Esophagus mucosa (tissue), 1 donor: ENCODE data around the gene GRIN1. TPM values are rescaled to one million over a fixed set of nuclear protein-coding genes. Genes with fewer than 3 reads are reported as not detected.
"Not testable (repeated sequence)": the region's sequence is repeated elsewhere in the genome, so short reads cannot be mapped to it uniquely, and the experiment has no call there.

Experiments used
- ATAC-seq: fragments of 200-7000 bp; cut with Tn5 transposase; one replicate; pipeline ENCODE4 v1.9.1; 2020
- total RNA-seq: library from RNA; stranded (reverse); gene quantifications from one replicate; pipeline ENCODE4 v1.2.4, GENCODE V29; 2023
- donor health status: DM: yes; HTN: yes; CAD: no.

Gene GRIN1
- total RNA-seq, 1 donor from 2014 or later, result 0.12 TPM

DNA sequence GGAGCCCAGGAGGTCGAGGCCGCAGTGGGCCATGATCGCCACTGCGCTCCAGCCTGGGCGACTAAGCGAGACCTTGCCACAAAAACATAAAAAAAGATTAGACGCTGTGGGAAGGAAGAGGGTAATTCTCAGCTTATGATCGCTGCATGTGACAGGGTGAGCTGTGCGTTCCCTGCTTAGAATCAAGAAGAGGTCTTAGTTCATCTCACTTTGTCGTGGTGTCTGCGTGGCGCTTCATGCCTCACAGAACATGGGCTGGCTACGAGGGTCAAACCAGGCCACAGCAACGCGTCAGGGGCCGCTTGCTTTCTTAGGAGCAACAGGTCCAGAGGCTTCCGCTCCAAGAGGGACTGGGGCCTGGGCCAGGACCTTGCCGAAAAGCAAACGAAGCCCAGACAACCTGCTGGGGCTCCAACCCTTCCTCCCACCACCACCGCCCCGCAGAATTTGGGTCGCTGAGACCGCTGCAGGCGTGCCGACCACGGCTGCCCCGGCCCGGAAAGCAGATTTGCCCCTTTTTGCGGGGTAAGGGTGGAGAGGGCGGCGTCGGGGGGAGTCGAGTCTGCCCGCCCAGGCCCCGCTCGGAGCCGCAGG, 10.0 kb upstream of the GRIN1 start:
- ATAC-seq, result peak; percentile 2

GRCh38 chr9:137129456-137130175, 9.3 kb upstream of the GRIN1 start:
- ATAC-seq, result peak; percentile 97

DNA sequence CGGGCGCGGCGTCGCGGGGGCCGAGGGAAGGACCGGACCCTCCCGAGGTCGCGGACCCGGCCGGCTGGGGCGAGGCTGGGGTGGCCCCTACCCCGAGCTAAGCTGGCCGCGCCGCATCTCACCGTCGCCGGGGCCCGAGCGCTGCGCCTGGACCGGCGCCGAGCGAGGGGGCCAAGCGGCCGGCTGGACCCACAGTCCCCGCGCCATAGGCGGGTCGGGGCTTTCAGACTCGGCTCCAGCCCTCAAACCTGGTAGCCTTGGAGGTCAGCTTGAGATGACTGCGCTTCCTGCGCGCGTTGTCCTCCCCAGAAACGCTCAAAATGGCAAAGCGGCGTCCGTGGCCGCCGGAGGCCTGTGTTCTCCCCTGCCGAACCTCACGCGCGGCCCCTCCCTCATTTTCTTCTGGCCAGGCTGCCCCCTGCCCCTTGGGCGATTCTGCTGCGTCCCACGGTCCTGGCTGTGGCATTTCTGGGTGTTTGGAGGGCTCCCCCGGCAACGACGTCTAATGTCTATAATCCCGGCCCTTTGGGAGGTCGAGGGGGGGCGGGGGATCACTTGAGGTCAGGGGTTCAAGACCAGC, 8.7 kb upstream of the GRIN1 start:
- ATAC-seq, result peak; percentile 24

- no peak for ATAC-seq
Observed at GRCh38 chr9:137134191-137134590, 4.8 kb upstream of the GRIN1 start.

- ATAC-seq, result not testable (repeated sequence)
Observed at GRCh38 chr9:137135154-137135553, 3.8 kb upstream of the GRIN1 start.

DNA sequence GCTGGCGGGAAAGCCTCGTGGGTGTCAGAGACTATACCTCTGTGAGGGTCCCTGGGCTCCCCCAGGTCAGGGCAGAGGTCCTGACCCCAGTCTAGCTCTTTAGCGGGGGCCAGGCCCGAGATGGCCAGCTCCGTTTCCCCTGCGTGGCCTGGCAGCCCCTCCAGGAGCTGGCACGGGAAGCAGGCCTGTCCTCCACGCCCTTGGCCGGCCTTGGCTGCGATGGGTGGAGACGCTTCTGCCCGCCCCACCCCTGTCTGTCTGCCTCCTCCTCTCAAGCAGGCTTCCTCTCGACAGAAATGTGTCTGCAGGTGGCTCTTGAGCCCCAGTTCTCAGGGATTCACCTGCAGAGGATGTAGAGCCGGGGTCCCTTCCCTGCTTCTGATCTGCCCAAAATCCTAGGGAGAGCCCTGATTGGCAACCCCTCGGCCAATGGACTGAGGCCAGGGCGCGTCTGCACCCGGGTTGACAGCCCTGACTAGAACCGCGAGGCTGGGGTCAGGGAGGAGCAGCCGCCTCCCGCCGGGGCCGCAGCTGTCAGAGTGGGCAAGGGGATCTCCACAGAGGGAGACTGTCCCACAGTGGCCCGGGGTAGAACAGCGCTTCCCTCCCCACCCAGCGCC, 2.6 kb upstream of the GRIN1 start:
- peak; percentile 48 for ATAC-seq

DNA sequence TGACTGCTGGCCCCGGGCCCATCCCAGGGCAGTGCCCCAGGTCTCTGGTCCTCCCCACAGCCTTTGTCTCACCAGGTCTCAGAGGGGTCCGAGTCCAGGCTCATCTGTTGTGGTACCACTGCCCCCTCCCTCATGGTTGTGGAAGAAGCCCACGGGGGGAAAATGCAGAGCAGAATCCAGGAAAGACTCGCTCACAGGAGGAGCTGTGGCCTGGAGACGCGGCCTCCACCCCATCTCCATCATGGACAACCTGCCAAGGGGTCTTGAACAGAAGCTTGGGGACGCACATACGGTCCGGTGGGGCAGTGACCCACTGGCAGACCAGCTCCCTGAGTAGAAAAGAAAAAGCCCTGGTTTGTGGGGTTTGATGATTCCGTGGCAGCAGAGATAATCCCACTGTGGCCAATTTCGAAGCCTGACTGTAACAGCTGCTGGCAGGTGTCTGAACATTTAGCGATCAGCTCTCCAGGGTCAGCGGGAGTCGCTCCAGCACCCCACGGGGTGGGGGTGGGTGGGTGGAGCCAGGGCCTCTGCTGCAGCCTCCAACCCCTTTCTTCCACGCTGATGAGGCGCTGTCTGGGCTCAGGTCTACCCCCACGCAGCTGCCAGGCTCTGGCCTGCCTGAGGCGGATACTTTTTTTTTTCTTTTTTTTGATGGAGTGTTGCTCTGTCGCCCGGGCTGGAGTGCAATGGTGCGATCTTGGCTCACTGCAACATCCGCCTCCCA, 1.9 kb upstream of the GRIN1 start:
- ATAC-seq, result no peak

- ATAC-seq, result no peak
Observed at GRCh38 chr9:137138058-137138721, 764 bp upstream of the GRIN1 start.

GRCh38 chr9:137139468-137140150, 655 bp downstream of the GRIN1 start:
- ATAC-seq, result no peak

DNA sequence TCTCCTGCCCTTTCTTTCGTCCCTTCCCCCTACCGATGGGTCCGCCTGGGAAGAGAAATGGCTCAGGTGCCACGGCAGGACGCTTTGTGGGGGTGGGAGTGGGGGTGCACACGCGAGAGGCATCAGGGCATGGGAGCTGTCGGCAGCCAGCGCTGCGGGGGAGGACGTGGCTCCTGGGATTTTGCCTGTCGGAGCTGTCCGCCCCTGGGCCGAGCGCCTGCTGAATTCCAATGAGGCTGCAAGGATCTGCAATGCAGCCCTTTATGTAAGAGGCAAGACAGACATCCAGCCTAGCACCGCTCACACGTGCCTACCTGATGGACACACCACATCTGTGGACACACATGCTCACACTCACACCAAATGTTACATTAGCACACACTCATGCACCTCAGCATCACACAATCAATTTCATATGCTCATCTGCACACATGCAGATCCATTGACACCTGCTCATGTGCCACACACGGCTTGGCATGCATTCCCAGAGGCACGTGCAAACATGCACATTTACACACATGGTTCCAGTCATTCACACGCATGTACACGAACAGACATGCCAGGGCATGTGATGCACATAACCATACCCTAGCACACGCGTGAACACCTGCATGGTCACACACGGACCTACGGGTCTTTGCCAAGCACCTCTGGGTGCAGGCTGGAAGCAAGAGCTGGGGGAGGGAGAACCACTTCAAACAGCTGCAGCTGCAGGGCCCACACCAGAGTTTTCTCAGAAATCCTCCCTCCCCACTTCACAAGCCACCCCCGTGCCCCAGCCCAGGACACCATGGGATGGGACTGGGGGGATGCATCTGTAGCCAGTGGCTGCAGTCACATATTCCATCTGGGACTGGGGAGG, 1.4 kb downstream of the GRIN1 start:
- ATAC-seq, result no peak

DNA sequence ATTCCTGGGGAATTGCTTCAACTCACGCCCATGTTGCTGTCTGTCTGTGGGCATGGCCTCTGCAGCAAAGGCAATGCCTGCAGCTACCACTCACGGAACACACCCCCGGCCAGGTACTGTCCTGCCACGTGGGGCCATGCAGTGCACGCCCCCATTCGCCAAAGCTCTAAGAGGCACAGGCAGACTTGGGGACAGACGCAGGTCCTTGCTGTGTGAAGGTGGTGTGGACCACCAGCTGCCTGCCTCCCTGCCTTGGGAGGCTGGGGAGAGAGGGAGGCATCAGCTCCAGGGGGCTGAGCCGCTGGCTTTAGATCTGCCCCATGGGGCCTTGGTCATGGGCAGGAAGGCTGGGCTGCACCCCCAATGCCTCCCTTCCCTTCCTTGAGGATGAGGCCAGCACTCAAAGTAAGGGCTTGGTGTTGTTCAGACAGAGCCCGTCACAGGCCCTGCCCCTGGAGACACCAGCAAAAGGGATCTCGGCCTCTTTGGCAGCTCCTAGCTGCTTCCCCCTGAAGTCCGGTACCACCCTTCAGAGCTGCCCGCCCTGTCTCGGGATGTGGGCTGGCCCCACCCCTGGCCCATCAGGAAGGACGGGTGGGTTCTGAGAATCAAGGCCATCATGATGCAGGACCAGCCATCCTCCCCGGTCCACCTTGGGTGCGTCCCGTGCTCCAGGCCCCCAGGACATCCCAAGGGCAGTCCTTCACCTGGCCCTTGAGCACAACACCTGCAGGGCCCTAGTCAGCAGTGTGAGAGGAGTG, 2.3 kb downstream of the GRIN1 start:
- no peak for ATAC-seq

- ATAC-seq, result no peak
Observed at GRCh38 chr9:137141976-137142936, 3.3 kb downstream of the GRIN1 start.

- ATAC-seq, result no peak
Observed at GRCh38 chr9:137143459-137143858, 4.5 kb downstream of the GRIN1 start.

- ATAC-seq, result no peak
Observed at GRCh38 chr9:137145731-137146526, 7.0 kb downstream of the GRIN1 start.

- no peak for ATAC-seq
Observed at GRCh38 chr9:137146527-137146918, 7.6 kb downstream of the GRIN1 start.

DNA sequence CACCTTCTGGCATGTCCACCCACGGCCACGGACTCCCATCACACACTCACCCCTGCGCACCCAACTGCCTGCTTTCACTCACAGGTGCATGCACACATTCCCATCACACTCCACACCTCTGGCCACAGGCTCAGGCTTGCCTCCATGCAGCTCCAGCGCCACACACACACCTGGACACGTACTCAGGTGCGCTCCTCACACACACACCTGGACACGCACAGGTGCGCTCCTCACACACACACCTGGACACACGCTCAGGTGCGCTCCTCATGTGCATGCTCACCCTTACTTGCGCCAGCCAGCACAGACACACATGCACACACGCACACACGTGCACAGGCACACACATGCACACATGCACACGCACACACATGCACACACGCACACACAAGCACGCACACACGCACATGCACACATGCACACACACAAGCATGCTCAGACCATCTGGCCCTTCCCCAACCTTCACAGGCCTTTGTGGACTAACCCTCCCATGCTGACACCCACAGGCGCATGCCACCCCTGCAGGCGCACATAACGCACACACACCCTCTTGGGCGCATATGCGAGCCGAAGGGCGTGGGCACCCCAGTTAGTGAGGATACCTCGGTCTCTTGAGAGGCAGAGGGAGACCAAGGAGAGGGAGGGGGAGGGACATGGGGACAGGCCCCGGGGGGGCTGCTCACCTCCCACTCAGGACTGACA, 8.3 kb downstream of the GRIN1 start:
- ATAC-seq, result no peak

GRCh38 chr9:137147793-137148160, 8.8 kb downstream of the GRIN1 start:
- no peak for ATAC-seq
